Adrenal gland (tissue), 5 donors: ENCODE results near the gene HOXC6.

Experiments used
- POLR2A ChIP-seq, 2 donors: fragments of 450-650 bp; IDR thresholded peaks; one replicate each; pipeline ENCODE4 v1.6.1; 2017; ENCODE audit warnings: antibody characterized with exemption in 2 of 2, mild to moderate bottlenecking in 2 of 2, moderate library complexity in 1 of 2
- TF ChIP-seq, protein P1 (sequence below), 6 experiments: fragments of 450-650 bp in 4 of 6; fragments of 200-600 bp in 2 of 6; sonication (generic) in 1 of 6; IDR thresholded peaks; 1 replicate in 5 of 6; 2 replicates in 1 of 6; pipeline versions ENCODE4 v1.5.1 to v1.8.0; 2016 to 2021; ENCODE audit warnings: antibody characterized with exemption in 6 of 6, mild to moderate bottlenecking in 2 of 6, moderate library complexity in 1 of 6
- donor health status: DM: no; HTN: no; CAD: no.

DNA sequence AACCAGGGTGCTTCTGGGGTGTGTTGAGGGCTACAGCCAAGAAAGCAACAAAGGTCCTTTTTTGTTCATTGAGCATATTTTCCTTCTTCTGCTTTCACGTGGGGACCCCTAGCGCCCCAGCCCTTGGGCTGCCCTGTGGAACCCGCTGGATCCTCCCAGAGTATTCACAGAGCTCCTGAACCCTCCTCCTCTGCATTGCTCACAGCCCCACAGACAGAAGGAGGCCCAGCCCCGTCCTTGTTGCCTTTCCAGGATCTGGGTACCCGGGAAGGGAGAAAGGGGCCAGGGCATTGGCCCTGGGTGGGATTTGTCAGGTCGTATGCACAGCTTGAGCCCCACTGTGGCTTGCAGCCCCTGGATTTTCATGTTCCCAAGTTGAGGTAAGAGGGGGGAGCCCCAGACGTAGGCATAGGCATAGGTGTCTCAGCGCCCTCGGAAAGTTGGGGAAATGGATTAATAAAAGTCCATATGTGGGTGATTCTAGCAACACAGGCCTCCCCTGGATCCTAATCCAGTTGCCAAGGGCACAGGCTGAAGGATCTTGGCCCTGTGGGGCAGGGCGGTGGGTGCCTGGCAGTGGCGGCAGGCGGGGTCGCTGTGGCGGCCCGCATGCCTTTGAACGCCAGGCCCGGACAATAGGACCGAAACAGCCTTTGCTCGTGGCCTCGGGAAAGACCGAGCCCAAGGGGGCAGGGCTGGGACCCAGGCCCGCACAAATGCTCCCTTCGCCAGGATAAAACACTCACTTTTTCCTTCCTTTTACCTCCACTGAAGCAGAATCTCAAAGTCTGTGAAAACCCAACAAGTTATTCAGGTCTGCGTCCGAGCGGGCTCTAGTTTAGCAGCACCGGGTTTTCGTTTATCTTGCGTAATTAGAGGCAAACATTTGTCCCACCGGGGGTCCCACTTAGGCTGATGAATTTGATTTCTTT lies 46.3 kb upstream of the HOXC6 start:
- TF ChIP-seq, protein P1, sequence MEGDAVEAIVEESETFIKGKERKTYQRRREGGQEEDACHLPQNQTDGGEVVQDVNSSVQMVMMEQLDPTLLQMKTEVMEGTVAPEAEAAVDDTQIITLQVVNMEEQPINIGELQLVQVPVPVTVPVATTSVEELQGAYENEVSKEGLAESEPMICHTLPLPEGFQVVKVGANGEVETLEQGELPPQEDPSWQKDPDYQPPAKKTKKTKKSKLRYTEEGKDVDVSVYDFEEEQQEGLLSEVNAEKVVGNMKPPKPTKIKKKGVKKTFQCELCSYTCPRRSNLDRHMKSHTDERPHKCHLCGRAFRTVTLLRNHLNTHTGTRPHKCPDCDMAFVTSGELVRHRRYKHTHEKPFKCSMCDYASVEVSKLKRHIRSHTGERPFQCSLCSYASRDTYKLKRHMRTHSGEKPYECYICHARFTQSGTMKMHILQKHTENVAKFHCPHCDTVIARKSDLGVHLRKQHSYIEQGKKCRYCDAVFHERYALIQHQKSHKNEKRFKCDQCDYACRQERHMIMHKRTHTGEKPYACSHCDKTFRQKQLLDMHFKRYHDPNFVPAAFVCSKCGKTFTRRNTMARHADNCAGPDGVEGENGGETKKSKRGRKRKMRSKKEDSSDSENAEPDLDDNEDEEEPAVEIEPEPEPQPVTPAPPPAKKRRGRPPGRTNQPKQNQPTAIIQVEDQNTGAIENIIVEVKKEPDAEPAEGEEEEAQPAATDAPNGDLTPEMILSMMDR (IDR thresholded peaks at IDR 0.05) = no peak
- TF ChIP-seq POLR2A (IDR thresholded peaks at IDR 0.05) = no peak
